NCI-H2171 treated with DMSO at 0.1 percent for 48 hours (cell line): ENCODE results near the gene MBNL1.
"Not testable (repeated sequence)": the region's sequence is repeated elsewhere in the genome, so short reads cannot be mapped to it uniquely, and the experiment has no call there.

Source experiments
- DNase-seq: peaks from one replicate; lab custom pipeline; 2025; lab: John Stamatoyannopoulos, UW

Gene MBNL1

DNA sequence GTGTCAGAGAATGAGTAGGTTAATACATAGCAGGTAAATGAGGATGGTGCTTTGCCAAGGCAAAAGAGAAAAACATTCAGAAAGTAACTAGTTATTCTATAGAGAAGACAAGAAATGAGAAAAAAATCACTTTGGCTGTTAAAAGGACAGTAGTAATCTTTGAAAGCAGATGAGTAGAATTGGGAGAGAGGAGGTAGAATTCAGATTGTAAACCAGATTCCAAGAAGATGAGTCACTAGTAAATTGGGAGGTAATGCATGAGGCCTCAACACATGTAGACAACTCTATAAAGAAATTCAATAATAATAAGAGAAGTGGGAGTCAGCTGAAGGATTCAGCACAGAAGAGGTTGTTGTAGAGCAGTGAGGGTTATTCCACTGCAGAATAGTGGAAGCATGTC, 81.4 kb downstream of the MBNL1 start:
- DNase-seq: no peak

DNA sequence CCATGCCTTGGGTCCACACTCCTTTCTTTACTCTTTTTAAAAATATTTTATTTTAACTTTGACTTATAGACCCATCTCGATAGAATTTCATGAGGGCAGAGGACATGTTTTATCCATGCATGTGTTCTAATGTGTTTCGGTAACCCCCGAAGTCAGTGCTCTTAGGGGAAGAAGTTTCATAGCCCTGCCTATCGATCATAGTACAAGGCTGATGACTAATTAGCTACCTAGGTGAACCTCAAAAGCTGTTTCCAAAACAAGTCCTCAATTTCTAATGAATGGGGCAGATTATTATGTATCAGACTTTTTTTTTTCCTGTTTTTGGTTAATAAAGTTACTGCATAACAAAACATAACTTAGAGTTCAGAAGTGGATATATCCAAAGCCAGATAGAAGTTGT, 82.0 kb downstream of the MBNL1 start:
- no peak for DNase-seq

DNA sequence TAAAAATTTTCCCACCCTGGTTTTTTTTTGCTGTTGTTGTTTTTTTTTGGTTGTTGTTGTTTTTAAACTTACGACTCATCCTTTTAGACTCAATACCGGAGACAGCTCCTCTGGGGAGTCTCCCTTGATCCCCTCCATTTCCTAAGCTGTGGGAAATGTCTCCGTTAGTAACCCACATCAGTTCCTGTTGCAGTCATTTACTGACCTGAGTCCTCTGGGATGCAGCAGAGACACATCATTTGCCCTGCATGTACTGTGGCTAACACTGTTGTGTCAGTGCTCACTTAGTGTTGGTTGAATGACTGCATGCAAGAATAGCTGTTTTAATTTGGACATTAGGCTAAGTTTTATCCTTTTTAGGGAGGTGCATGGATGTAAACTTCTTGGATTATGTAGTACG, 83.8 kb downstream of the MBNL1 start:
- no peak for DNase-seq

DNA sequence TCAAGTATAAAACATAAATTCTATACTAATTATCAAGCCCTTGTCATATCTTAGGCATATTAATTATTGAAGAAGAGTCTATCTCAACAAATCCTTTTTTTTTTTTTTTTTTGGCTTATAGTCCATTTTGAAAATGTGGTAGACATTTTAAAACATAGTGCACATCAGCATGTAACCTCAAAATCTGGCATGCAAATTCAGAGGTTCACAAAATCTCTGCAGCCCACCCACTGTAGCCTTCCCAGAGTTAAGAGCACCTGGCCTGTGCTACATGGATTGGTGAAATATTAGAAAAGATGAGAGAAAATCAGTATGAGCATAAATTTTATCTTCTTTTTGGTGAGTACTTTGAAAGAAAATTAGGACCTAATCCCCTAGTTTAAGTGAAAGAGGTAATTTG, 84.8 kb downstream of the MBNL1 start:
- no peak for DNase-seq

DNA sequence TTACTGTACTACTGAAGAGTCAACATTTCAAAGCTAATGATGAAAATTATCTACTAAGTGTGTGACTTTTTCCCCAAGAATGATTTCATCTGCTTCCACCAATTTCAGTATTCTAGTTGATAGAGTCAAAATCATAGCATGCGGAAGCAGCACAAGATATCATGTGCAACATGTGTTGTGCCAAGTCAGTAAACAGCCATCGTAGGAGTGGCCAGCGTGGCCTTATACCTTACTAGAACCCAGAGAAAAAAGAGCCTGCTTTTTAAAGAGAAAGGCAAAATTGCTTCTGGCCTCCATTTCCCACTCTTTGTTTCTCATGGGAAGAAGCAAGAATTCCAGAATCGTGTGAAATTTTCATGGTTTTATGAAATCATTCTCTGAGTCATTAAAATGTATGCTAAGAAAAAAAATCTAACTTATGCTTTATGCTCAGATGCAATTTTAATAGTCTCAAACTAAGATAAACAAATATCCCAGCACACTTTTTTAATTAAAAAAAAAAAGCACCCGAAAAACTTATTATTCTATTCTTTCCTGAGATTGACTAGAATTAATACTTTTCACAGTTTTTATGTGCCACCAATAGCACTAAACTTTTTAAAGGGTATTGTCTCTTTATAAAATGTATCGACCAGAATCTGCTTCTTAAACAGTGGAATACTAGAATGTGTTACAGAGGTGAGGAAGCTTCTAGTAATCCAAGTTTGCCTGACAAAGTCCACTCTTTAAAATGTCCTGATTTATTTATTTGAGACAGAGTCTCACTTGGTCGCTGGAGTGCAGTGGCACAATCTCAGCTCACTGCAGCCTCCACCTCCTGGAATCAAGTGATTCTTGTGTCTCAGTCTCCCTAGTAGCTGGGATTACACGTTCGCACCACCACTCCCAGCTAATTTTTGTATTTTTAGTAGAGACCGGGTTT, 87.3 kb downstream of the MBNL1 start:
- DNase-seq: no peak

DNA sequence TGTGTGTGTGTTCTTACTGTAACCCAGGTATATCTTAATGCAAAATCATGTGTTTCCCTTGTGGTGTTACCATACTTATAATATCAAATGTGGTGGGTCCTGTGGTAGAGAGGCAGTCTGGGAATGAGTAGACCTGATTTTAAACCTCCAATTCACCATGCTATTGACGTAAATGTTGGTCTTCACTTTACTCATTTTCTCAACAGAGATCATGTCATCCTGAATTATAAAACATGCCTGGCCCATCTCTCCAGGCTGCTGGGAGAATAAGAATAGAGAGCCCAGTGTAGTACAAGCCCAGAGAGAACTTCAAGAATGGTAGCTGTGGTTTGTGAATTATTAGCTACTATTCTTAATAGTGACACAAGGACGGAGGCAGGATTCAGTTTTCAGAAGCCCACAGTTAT, 88.1 kb downstream of the MBNL1 start:
- DNase-seq: no peak

DNA sequence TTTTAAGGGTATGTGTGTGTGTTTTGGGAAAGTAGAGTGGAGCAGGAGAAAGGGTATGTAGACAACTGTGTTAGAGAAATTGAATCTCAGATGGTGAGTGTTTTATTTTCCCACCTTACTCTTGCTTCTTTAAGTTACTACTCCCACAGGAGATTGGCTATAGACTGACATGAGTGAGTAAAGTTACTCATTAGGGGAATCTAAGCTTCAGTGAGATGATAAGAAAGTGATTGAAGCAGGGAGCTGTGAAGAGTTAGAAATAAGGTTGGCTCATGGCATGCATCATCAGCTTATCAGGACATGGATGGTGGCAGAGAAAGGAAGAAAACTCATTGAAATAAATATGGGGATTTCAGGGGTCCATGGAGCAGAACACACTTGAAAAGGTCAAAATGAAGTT, 88.9 kb downstream of the MBNL1 start:
- DNase-seq: no peak

DNA sequence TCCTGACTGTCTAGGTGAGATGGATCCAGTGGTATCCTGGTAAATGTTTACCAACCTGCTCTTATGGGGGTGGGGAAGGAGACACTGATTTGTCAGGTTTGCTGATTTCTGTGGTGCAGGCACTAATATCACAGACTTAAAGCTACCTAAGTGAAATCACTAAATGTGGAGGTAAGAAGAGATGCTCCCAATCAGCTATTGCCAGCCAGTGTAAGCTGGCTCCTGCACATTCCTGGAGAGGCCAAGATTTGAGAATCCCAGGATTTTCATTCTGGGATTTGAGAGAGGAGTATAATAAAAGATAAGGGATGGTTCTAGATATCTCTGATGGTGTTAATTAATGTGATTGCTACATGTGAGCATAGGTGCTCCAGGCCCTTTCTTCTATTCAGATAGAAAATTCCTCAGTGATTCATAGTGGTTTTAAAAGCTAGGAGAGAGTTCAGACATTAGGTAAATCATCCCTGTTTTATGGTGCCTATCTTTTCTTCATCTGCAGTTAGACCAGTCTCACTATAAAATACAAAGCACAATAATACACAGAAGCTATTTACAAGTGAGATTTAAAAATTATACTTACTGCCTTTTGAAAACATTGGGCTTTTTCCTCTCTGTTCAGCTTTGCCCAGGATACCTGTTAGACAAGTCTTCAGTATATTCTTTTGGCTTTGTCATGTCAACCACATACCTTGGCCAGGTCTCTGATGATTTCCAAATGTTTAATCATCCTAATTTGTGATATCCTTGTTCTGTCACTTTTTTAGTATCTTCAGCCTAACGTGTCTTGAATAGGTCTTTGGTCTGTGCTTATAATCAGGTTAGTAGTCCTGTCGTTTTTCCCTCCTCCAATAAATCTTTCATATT, 90.9 kb downstream of the MBNL1 start:
- DNase-seq: no peak

DNA sequence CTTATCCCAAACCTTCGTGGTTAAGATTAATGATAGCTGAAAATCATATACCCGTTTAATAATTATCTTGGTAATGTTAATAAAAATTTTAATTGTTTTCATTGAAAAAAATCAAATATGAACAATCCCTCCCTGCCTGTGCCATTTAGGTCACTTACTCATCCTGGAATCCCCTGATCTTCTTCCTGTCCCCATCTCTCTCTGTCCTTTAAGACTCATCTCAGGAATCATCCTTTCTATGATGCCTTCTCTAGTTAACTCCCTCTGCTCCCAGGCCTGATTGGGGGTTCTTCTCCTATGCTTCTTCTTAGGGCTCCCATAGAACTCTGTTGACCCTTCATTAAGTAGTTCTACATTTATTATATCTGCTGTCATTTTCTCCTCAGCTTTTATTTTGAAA, 91.6 kb downstream of the MBNL1 start:
- DNase-seq: no peak

DNA sequence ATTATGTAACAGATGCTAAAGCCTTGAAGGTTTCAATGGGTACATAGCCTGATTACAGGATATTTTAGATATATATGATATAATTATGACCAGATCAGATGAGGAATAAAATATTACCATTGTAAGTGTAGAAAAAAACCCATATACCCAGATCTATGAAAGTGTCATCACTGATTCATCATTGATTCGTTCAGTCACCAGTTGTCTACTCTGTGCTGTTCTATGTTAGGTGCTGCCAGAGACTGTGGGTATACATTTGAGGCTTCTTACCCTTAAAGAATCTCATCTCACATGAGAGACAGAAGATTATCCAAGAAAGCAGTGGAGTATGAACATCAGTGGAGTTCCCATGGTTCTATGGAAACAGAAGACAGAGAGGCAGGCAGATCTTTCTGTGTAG, 92.2 kb downstream of the MBNL1 start:
- no peak for DNase-seq

DNA sequence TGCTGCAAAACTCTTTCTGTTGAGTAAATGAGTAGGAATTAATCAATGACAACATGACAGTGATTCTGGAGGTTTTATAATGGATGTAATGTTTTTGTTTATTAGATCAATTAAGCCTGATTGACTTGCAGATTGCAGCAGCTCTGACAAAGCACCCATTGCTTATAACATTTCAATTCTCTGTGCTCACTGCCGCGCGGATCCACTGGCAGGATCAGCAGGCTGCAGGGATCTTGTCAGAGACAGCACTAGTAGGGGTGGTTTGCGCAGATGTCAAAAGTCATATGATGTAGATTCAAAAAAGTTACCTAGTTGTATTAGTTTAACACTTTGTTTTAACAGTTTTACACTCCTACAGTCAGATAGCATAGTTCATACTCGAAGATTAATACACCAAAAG, 93.4 kb downstream of the MBNL1 start:
- no peak for DNase-seq

DNA sequence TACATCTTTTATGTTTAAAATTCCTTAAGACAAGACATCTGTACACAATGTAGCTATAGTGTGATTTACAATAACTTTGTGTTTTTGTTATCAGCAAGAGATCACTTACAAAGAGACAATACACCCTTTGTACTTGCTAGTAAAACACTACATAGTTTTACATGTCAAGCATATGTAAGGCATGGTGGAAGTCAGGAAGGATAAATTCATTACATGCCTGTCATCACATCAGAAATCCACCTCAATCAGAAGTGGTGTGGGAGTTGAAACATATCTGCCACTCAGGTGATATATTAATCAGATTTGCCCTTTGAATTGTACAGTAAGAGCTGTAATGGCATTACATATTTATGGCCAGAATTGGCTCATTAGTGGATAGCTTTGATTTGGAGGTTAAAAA, 95.5 kb downstream of the MBNL1 start:
- no peak for DNase-seq

DNA sequence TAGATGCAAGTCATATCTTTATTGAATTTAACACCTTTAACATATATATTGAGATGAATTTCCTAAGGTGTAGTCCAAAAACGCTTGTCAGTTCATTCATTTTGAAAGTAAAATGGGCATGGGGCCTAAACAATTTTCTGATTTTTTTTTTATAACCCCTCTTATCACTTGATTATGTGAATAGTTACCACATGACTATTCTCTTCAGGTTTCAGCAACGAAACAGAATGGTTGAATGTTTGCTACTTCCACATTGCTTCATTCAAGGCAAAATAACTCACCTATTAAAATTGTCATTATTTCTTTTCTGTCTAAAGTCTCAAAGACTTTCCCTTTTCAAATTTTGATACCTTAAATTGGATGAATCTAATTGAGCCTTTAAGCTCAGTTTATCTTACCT, 96.4 kb downstream of the MBNL1 start:
- no peak for DNase-seq

DNA sequence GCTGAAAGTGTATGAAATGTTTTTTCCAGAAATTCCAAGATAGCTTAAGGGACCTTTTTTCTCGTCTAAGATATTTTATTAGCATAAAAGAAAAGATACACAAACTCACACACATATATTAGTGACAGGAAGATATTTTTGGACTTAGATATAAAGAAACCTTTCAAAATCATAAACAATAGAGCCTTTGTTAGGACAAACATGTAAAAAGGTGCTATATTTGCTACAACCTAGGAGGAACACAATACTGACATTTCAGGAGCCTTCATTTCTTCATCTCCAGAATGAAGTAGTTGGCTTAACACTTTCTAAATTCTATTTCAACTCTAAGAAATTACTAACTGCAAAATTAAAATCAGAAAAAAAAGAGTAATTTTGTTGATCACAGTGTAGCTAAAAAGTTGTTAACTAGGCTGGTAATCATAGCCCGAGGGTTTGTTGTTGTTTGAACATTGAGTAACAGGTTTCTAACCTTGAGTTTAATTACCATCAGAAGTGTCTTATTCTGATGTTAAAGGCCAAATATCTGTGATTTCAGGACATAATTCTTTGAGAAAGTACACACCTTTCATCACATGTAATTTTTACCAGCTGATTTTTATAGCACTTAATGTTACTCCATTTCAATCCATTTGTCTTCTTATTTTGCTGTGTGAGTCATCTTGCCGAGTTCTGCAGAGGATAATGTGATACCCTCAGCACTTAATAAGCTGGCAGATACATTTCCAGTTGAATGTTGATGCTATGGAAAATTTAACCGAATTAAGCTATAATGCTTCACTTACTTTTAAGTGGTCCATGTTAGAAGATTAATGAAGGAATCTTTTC, 97.3 kb downstream of the MBNL1 start:
- peak; percentile 52 for DNase-seq

DNA sequence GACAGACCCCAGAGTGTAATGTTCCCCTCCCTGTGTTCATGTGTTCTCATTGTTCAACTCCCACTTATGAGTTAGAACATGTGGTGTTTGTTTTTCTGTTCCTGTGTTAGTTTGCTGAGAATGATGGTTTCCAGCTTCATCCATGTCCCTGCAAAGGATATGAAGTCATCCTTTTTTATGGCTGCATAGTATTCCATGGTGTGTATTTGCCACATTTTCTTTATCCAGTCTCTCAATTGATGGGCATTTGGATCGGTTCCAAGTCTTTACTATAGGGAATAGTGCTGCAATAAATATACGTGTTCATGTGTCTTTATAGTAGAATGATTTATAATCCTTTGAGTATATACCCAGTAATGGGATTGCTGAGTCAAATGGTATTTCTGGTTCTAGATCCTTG, 98.5 kb downstream of the MBNL1 start:
- DNase-seq: not testable (repeated sequence)

DNA sequence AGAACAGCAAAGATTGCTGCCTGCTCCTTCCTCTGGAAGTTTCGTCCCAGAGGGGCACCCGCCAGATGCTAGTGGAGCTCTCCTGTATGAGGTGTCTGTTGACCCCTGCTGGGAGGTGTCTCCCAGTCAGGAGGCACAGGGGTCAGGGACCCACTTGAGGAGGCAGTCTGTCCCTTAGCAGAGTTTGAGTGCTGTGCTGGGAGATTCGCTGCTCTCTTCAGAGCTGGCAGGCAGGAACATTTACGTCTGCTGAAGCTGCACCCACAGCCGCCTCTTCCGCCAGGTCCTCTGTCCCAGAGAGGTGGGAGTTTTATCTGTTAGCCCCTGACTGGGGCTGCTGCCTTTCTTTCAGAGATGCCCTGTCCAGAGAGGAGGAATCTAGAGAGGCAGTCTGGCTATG, 103.9 kb downstream of the MBNL1 start:
- not testable (repeated sequence) for DNase-seq

DNA sequence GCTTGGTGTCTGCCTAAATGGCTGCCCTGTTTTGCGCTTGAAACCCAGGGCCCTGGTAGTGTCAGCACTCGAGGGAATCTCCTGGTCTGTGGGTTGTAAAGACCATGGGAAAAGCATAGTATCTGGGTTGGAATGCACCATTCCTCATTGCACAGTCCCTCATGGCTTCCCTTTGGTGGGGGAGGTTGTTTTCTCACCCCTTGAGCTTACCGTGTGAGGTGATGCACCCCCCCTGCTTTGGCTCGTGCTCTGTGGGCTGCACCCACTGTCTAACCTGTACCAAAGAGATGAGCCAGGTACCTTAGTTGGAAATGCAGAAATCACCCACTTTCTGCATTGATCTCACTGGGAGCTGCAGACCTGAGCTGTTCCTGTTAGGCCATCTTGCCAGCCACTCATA, 104.7 kb downstream of the MBNL1 start:
- DNase-seq: no peak

DNA sequence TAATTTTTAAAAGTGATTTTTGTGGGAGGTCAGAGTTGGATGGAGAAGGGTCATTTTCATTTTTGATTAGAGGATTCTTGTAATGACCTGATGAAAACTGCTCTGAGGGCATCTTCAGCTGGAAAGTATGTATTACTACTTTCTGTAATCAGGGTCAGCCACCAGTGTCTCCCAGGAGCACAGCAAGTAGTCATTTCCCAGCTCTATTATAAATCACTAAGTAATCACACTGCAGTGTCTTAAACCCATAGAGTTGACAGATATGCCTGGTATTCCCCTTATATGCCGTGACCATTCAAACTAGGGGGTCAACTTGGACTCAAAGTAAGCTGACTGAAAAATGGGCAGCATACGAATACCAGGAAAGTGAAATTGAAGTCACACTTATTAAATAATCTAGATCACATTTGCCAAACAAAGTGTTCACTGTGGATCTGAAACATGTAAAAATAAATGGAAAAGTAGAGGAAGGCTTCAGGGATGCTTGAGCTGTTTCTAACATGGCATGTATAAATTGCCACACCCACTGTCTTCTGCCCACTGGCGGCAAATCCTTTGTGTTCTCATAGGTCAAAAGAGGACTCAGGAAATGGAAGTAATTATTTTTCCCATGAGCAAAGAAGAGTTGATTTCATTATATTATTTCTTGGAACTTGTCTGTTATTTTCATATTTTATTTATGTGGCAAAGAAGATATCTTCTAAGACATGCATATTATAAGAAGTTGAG, 105.7 kb downstream of the MBNL1 start:
- DNase-seq: no peak

DNA sequence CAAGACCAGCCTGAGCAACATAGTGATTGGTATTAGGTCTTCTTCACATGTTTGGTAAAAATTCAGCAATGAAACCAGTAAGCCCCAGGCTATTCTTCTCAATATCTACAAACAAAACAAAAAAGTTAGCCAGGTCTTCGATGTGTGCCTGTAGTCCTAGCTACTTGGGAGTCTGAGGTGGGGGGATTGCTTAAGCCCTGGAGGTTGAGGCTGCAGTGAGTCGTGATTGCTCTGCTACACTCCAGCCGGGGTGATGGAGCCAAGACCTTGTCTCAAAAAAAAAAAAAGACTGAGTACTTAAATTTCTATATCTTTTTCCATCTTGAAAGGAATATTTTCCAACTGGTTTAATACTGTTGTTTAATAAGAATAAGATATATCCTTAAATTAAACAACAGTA, 106.8 kb downstream of the MBNL1 start:
- DNase-seq: no peak

DNA sequence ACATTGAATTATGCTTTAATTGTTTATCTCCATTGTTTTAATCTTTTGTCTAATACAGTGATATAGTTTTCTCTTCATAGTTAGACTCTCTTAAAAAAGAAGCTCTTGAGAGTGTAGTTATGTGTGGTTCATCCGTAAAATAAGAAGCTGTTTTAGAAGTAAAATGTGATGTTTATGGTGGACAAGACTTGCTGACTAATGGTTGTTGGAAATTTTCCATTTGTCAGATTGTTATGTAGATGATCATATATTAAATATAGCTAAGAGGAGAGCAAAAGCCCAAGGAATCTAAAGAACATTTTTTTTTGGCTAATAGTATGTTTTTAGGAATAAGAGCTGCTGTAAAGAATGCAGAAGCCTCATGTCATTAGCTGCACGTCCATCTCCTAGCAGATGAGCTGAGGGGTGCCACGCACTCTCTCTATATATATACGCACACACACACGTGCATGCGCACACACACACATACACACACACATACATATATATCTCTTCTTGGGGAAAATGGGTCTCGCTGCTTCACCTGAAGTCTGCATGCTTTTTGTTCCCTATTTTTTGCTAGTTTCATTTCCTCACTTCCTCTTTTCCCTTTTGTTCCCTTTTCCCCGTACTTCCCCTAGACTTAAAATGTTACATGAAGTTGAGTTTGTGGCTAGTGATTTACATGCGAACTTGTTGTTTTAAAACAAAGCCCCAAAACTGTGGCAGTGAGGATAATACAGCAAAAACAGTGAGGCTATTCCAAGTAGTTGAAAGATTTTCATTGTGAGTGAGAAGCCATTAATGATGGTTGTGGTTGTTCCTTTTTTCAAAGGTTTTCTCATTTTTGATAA, 107.8 kb downstream of the MBNL1 start:
- no peak for DNase-seq

DNA sequence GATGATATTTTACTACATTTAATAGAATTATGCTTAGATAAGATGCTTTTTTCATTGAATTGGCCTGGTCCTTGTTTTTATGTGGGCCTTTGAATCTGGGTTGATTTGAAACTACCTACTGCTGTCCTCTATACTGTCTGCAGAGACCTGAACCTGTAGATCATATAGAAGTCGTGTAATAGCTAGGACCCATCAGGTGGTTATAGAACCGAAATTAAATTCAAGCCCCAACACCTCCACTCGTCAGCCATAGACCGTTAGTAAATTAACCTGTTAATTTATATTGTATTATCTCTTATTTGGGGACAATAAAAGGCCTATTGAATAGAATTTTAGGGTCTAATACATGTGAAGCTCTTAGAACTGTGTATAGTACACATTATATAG, 108.4 kb downstream of the MBNL1 start:
- DNase-seq: no peak
